NK-92 (cell line): Measurements from ENCODE around the gene CPT2.
"Not testable (repeated sequence)": the region's sequence is repeated elsewhere in the genome, so short reads cannot be mapped to it uniquely, and the experiment has no call there.

Experiments used
- DNase-seq: peaks from one replicate; lab custom pipeline; 2025; ENCODE audit not compliant: unreplicated experiment; lab: John Stamatoyannopoulos, UW

CPT2 gene

GRCh38 chr1:53182111-53182593 lies 14.5 kb upstream of the CPT2 start:
- no peak for DNase-seq

- no peak for DNase-seq
Measured at GRCh38 chr1:53182716-53183094, 13.9 kb upstream of the CPT2 start.

- DNase-seq: no peak
Measured at GRCh38 chr1:53183095-53183990, 13.3 kb upstream of the CPT2 start.

GRCh38 chr1:53185955-53186297 lies 10.7 kb upstream of the CPT2 start:
- DNase-seq: not testable (repeated sequence)

GRCh38 chr1:53186533-53186932 lies 10.1 kb upstream of the CPT2 start:
- DNase-seq: no peak

GRCh38 chr1:53187401-53187800 lies 9.2 kb upstream of the CPT2 start:
- DNase-seq: no peak

- DNase-seq: no peak
Measured at GRCh38 chr1:53188099-53188498, 8.5 kb upstream of the CPT2 start.

- DNase-seq: no peak
Measured at GRCh38 chr1:53189061-53189460, 7.6 kb upstream of the CPT2 start.

- no peak for DNase-seq
Measured at GRCh38 chr1:53190210-53190611, 6.4 kb upstream of the CPT2 start.

GRCh38 chr1:53195246-53196016 lies 1.2 kb upstream of the CPT2 start:
- DNase-seq: no peak

GRCh38 chr1:53196017-53196484 lies 573 bp upstream of the CPT2 start:
- DNase-seq: no peak

- no peak for DNase-seq
Measured at GRCh38 chr1:53197291-53198200, 922 bp downstream of the CPT2 start.

- no peak for DNase-seq
Measured at GRCh38 chr1:53198241-53198651, 1.6 kb downstream of the CPT2 start.

GRCh38 chr1:53203466-53203865 lies 6.8 kb downstream of the CPT2 start:
- DNase-seq: no peak

GRCh38 chr1:53205496-53205895 lies 8.9 kb downstream of the CPT2 start:
- DNase-seq: not testable (repeated sequence)

GRCh38 chr1:53206083-53206685 lies 9.6 kb downstream of the CPT2 start:
- not testable (repeated sequence) for DNase-seq

GRCh38 chr1:53206735-53207379 lies 10.2 kb downstream of the CPT2 start:
- no peak for DNase-seq

- DNase-seq: no peak
Measured at GRCh38 chr1:53207726-53208125, 11.1 kb downstream of the CPT2 start.

GRCh38 chr1:53210352-53210751 lies 13.7 kb downstream of the CPT2 start:
- DNase-seq: no peak

GRCh38 chr1:53210954-53211353 lies 14.3 kb downstream of the CPT2 start:
- no peak for DNase-seq
